ENCODE results near the gene NCKAP1.

NCKAP1 gene

DNA sequence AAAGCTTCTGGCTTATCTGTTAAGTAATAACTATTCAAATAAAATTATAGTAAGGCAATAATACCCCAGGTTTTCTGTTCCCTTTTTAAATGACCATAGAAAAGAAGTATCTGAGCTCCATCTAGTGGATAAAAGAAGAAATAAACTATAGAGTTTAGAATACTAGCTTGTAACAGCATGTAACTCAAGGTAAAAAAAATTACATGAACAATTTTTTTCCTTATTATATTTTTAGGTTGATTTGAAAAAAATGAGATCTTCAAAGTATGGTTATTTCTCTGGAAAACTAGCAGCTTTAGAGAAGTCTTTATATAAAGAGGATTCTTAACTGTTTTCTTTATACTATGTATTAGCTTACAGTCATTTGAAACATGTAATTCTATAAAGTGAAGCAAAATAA is 58.1 kb downstream of the NCKAP1 start:
- Histone ChIP-seq H3K4me3 (ENCODE audit: low read length, poor library complexity, severe bottlenecking) (no peak overlapping the region), H3K9me2 (replicated peaks; ENCODE audit: low read depth, low read length) (no peaks in the 10 kb centered on the region), H3K9ac (ENCODE audit: low read depth, low read length, poor library complexity, severe bottlenecking) (no peak overlapping the region), H3K4me2 (ENCODE audit: low read depth, low read length, poor library complexity, severe bottlenecking) (no peak overlapping the region), H3K4me1 (ENCODE audit: insufficient read depth, low read length, poor library complexity, severe bottlenecking) (no peaks in the 10 kb centered on the region), H3F3A (ENCODE audit: low read depth) (no peaks in the 10 kb centered on the region), H3K27me3 (ENCODE audit: insufficient read depth, low read length, poor library complexity, severe bottlenecking) (no peaks in the 10 kb centered on the region), H4K20me1 (ENCODE audit: insufficient read depth, low read length, poor library complexity, severe bottlenecking) (no peaks in the 10 kb centered on the region), H2AFZ (ENCODE audit: low read length) (no peak overlapping the region), H3K36me3 (ENCODE audit: insufficient read depth, low read length) (no peaks in the 10 kb centered on the region), H3K9me3 (ENCODE audit: insufficient read depth, low read depth, low read length) (no peaks in the 10 kb centered on the region), H3K79me2 (ENCODE audit: insufficient read depth, low read length) (no peaks in the 10 kb centered on the region)
- TF ChIP-seq, protein P1, sequence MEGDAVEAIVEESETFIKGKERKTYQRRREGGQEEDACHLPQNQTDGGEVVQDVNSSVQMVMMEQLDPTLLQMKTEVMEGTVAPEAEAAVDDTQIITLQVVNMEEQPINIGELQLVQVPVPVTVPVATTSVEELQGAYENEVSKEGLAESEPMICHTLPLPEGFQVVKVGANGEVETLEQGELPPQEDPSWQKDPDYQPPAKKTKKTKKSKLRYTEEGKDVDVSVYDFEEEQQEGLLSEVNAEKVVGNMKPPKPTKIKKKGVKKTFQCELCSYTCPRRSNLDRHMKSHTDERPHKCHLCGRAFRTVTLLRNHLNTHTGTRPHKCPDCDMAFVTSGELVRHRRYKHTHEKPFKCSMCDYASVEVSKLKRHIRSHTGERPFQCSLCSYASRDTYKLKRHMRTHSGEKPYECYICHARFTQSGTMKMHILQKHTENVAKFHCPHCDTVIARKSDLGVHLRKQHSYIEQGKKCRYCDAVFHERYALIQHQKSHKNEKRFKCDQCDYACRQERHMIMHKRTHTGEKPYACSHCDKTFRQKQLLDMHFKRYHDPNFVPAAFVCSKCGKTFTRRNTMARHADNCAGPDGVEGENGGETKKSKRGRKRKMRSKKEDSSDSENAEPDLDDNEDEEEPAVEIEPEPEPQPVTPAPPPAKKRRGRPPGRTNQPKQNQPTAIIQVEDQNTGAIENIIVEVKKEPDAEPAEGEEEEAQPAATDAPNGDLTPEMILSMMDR (conservative IDR thresholded peaks at IDR 0.05; ENCODE audit: low read length): peak; percentile 79
- no peak for TF ChIP-seq EZH2phosphoT487 (IDR thresholded peaks at IDR 0.05; ENCODE audit: borderline replicate concordance)

DNA sequence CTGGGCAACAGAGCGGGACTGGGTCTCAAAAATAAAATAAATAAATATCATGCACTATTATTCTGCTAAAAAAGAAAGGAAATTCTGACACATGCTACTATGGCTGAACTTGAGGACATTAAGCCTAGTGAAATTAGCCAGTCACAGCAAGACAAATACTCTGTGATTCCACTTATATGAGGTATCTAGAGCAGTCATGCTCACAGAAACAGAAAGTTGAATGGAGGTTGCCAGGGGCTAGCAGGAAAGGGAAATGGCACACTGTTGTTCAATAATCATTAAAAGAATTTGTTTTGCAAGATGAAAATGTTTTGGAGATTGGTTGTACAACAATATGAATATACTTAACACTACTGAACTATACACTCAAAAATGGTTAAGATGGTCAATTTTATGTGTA is 60.8 kb downstream of the NCKAP1 start:
- Histone ChIP-seq H3K9me3 (ENCODE audit: insufficient read depth, low read depth, low read length) (no peaks in the 10 kb centered on the region), H3K27me3 (ENCODE audit: insufficient read depth, low read length, poor library complexity, severe bottlenecking) (no peaks in the 10 kb centered on the region), H3K4me2 (ENCODE audit: low read depth, low read length, poor library complexity, severe bottlenecking) (no peak overlapping the region), H3K36me3 (ENCODE audit: insufficient read depth, low read length) (no peaks in the 10 kb centered on the region), H3K79me2 (ENCODE audit: insufficient read depth, low read length) (no peaks in the 10 kb centered on the region), H3K4me1 (ENCODE audit: insufficient read depth, low read length, poor library complexity, severe bottlenecking) (no peaks in the 10 kb centered on the region), H4K20me1 (ENCODE audit: insufficient read depth, low read length, poor library complexity, severe bottlenecking) (no peaks in the 10 kb centered on the region), H3F3A (ENCODE audit: low read depth) (no peaks in the 10 kb centered on the region), H2AFZ (ENCODE audit: low read length) (no peak overlapping the region), H3K9ac (ENCODE audit: low read depth, low read length, poor library complexity, severe bottlenecking) (no peak overlapping the region), H3K9me2 (replicated peaks; ENCODE audit: low read depth, low read length) (no peaks in the 10 kb centered on the region), H3K4me3 (ENCODE audit: low read length, poor library complexity, severe bottlenecking) (no peak overlapping the region)
- TF ChIP-seq, protein P1 (conservative IDR thresholded peaks at IDR 0.05; ENCODE audit: low read length): no peak
- no peak for TF ChIP-seq EZH2phosphoT487 (IDR thresholded peaks at IDR 0.05; ENCODE audit: borderline replicate concordance)

DNA sequence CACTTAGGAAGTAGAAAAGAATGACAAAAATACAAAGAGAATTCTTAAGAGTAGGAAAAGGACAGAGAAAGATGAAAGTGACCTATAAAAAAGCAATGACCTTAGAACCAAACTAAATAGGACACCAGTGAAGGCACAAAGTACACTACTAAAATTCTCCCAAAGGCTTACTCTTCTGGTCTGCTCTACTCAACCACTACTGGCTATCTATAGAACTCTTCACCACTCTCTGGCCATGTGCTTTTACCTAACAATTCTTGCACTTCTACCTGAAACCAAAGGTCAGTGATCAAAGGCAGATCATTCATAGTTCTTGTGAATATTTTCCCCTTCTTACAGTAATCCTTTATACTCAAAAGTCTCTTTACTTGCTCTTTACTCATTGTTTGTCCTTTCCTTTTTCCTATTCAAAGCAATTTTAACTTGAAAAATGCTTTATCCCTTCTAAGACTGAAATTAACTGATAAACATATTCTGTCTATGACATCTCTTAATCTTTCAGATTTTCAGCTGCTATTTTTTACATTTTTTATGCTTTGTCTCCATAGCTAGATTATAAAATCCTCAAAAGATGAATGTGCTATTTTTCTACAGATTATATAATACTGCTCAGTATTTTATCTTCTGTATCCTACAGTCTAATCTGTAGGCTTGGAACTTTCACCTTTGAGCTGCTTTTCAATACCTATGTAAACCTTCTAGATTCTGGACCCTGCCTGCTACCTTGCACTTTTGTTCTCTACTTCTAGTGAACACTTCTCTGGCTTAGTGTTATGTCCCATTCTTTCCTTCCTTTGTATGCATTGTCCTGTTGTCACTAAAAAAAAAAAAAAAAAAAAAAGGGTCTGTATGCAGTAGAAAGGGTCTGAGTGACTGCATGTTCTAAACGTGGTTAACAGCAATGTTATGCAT is 64.6 kb downstream of the NCKAP1 start:
- no peaks in the 10 kb centered on the region for H3K9me2 ChIP-seq (replicated peaks; ENCODE audit: low read depth, low read length)
- TF ChIP-seq, protein P1 (conservative IDR thresholded peaks at IDR 0.05; ENCODE audit: low read length): no peak
- TF ChIP-seq EZH2phosphoT487 (IDR thresholded peaks at IDR 0.05; ENCODE audit: borderline replicate concordance): no peak
- H3K27me3 ChIP-seq (ENCODE audit: insufficient read depth, low read length, poor library complexity, severe bottlenecking): no peaks in the 10 kb centered on the region
- H3K79me2 ChIP-seq (ENCODE audit: insufficient read depth, low read length): no peaks in the 10 kb centered on the region
- H3K4me2 ChIP-seq (ENCODE audit: low read depth, low read length, poor library complexity, severe bottlenecking): no peak overlapping the region
- H3K4me1 ChIP-seq (ENCODE audit: insufficient read depth, low read length, poor library complexity, severe bottlenecking): no peaks in the 10 kb centered on the region
- no peaks in the 10 kb centered on the region for H3F3A ChIP-seq (ENCODE audit: low read depth)
- H3K9ac ChIP-seq (ENCODE audit: low read depth, low read length, poor library complexity, severe bottlenecking): no peak overlapping the region
- H3K9me3 ChIP-seq (ENCODE audit: insufficient read depth, low read depth, low read length): no peaks in the 10 kb centered on the region
- H4K20me1 ChIP-seq (ENCODE audit: insufficient read depth, low read length, poor library complexity, severe bottlenecking): no peaks in the 10 kb centered on the region
- H3K36me3 ChIP-seq (ENCODE audit: insufficient read depth, low read length): no peaks in the 10 kb centered on the region
- H3K4me3 ChIP-seq (ENCODE audit: low read length, poor library complexity, severe bottlenecking): no peak overlapping the region
- H2AFZ ChIP-seq (ENCODE audit: low read length): peak overlapping the region; percentile 54; the same call in 1 of the 2 replicates

Measured in Loucy (cell line).